Esophagus muscularis mucosa (tissue), 4 donors: Measurements from ENCODE around the gene FAIM. TPM values are rescaled to one million over a fixed set of nuclear protein-coding genes. Genes with fewer than 3 reads are reported as not detected.

Experiments
- DNase-seq: peaks from one replicate; pipeline ENCODE4 v3.0.0-alpha.2; 2017; ENCODE audit errors: extremely low spot score
- H3K27ac ChIP-seq, 4 donors: fragments of 200-600 bp; sonication (generic); replicated peaks in 1 of 4; 1 replicate in 3 of 4; 2 replicates in 1 of 4; pipeline ENCODE4 v1.5.1; 2016 to 2019; ENCODE audit warnings: mild to moderate bottlenecking in 1 of 4
- H3K27me3 ChIP-seq, 4 donors: fragments of 200-600 bp; sonication (generic); one replicate each; pipeline versions ENCODE4 v1.5.1 to v1.6.0; 2016 to 2019
- H3K36me3 ChIP-seq, 4 donors: fragments of 200-600 bp; sonication (generic); one replicate each; pipeline ENCODE4 v1.5.1; 2016 to 2019
- H3K4me1 ChIP-seq, 4 donors: fragments of 200-600 bp; sonication (generic); one replicate each; pipeline ENCODE4 v1.5.1; 2016 to 2019
- H3K4me3 ChIP-seq, 4 donors: fragments of 200-600 bp; sonication (generic); 1 replicate in 2 of 4; 2 replicates in 2 of 4; pipeline ENCODE4 v1.5.1; 2016 to 2019; ENCODE audit warnings: mild to moderate bottlenecking in 4 of 4, moderate library complexity in 1 of 4
- H3K9me3 ChIP-seq, 4 donors: fragments of 200-600 bp; sonication (generic); 1 replicate in 3 of 4; 2 replicates in 1 of 4; pipeline ENCODE4 v1.5.1; 2016 to 2019
- EP300 ChIP-seq: sonication (generic); formaldehyde crosslinking; IDR thresholded peaks from one replicate; pipeline ENCODE4 v1.6.1; 2017; ENCODE audit warnings: antibody characterized with exemption
- POLR2A ChIP-seq: fragments of 450-650 bp; IDR thresholded peaks from one replicate; pipeline ENCODE4 v1.6.1; 2017; ENCODE audit warnings: antibody characterized with exemption, moderate library complexity, mild to moderate bottlenecking, low read depth
- POLR2AphosphoS5 ChIP-seq, 2 donors: sonication (generic); formaldehyde crosslinking; IDR thresholded peaks; one replicate each; pipeline ENCODE4 v1.6.1; 2017; ENCODE audit warnings: antibody characterized with exemption in 2 of 2
- WGBS: methylation state at CpG from one replicate; pipeline ENCODE4 v1.1.5; 2018; 5-methylcytosine and 5-hydroxymethylcytosine counted together
- intact Hi-C: fragments of 100-400 bp; cut with DNase I; formaldehyde crosslinking; loops from one replicate; pipeline ENCODE4 v1.15.1; 2023
- total RNA-seq, 4 donors: library from RNA; depleted of rRNA; stranded (reverse); fragments of >200 nt; gene quantifications; one replicate each; pipeline versions ENCODE4 v1.1.0 to v1.2.1, GENCODE V29; 2016
- TF ChIP-seq, protein P1 (sequence below), 3 experiments: fragments of 200-600 bp in 2 of 3; fragments of 450-650 bp in 1 of 3; sonication (generic) in 2 of 3; IDR thresholded peaks; one replicate each; pipeline ENCODE4 v1.5.1; 2017 to 2019; ENCODE audit warnings: antibody characterized with exemption in 3 of 3, mild to moderate bottlenecking in 2 of 3, moderate library complexity in 1 of 3

FAIM gene
- total RNA-seq, 4 donors from 2014 or later, result 8.3 to 12.3 (median 9.3) TPM

- Histone ChIP-seq H3K4me1 (no peaks in the 10 kb centered on the region), H3K36me3 (peaks cover 0 to 9% (median 0%) of the 10 kb centered on the region in 4 donors), H3K27ac (no peak overlapping the region), H3K27me3 (no peaks in the 10 kb centered on the region), H3K9me3 (no peaks in the 10 kb centered on the region), H3K4me3 (no peak overlapping the region)
- no peak for TF ChIP-seq POLR2AphosphoS5 (IDR thresholded peaks at IDR 0.05)
- TF ChIP-seq, protein P1, sequence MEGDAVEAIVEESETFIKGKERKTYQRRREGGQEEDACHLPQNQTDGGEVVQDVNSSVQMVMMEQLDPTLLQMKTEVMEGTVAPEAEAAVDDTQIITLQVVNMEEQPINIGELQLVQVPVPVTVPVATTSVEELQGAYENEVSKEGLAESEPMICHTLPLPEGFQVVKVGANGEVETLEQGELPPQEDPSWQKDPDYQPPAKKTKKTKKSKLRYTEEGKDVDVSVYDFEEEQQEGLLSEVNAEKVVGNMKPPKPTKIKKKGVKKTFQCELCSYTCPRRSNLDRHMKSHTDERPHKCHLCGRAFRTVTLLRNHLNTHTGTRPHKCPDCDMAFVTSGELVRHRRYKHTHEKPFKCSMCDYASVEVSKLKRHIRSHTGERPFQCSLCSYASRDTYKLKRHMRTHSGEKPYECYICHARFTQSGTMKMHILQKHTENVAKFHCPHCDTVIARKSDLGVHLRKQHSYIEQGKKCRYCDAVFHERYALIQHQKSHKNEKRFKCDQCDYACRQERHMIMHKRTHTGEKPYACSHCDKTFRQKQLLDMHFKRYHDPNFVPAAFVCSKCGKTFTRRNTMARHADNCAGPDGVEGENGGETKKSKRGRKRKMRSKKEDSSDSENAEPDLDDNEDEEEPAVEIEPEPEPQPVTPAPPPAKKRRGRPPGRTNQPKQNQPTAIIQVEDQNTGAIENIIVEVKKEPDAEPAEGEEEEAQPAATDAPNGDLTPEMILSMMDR (IDR thresholded peaks at IDR 0.05), result no peak
- TF ChIP-seq EP300, result no peak
- TF ChIP-seq POLR2A, result no peak
- 93% methylated on average over 4 of the region's 4 CpGs for WGBS
- intact Hi-C loops, result no loop called here
- DNase-seq, result no peak
These were observed 11.9 kb downstream of the FAIM start for GRCh38 chr3:138620431-138620830.

- Histone ChIP-seq H3K9me3 (no peaks in the 10 kb centered on the region), H3K4me3 (no peak overlapping the region), H3K27ac (no peak overlapping the region), H3K27me3 (no peaks in the 10 kb centered on the region), H3K36me3 (peaks cover 0 to 13% (median 5%) of the 10 kb centered on the region in 4 donors), H3K4me1 (no peaks in the 10 kb centered on the region)
- TF ChIP-seq EP300 (no peak), POLR2A (no peak), POLR2AphosphoS5 (IDR thresholded peaks at IDR 0.05) (no peak)
- TF ChIP-seq, protein P1 (IDR thresholded peaks at IDR 0.05), result no peak
- intact Hi-C loops, result no loop called here
- DNase-seq, result no peak
These were observed 15.9 kb downstream of the FAIM start for GRCh38 chr3:138624518-138624917.

GRCh38 chr3:138625707-138626365 is 17.3 kb downstream of the FAIM start:
- WGBS, result 88% methylated on average over 3 of the region's 3 CpGs
- DNase-seq, result no peak

GRCh38 chr3:138629526-138629925 is 21.0 kb downstream of the FAIM start:
- TF ChIP-seq POLR2AphosphoS5 (IDR thresholded peaks at IDR 0.05) (no peak), EP300 (no peak)
- 82% methylated on average over 6 of the region's 6 CpGs for WGBS
- H3K36me3 ChIP-seq, result peaks cover 0 to 37% (median 22%) of the 10 kb centered on the region in 4 donors

More at GRCh38 chr3:138625707-138626365, 17.3 kb downstream of the FAIM start:
- Histone ChIP-seq H3K27ac (no peak overlapping the region), H3K36me3 (peaks cover 0 to 24% (median 14%) of the 10 kb centered on the region in 4 donors), H3K4me1 (no peaks in the 10 kb centered on the region), H3K27me3 (no peaks in the 10 kb centered on the region), H3K9me3 (no peaks in the 10 kb centered on the region), H3K4me3 (no peak overlapping the region)
- TF ChIP-seq POLR2AphosphoS5 (IDR thresholded peaks at IDR 0.05) (no peak), POLR2A (no peak), EP300 (no peak)
- TF ChIP-seq, protein P1 (IDR thresholded peaks at IDR 0.05), result no peak
- intact Hi-C loops, result no loop called here

DNA sequence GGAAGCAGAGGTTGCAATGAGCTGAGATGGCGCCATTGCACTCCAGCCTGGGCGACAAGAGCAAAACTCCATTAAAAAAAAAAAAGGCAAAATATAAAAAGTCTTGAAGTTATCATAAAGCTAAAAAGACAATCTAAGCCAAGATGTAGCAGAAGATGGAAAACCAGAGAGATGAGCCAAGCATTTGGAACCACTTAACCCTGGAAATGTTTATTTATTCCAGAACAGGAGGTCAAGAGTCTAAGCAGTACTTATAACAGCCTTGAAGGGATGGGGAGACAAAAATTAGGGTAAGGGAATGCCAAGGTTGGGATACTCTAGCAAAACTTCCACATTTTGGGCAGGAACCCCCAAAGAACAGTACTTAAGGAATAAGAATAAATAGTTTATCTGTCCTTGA is 30.1 kb downstream of the FAIM start:
- 92% methylated on average over 2 of the region's 2 CpGs for WGBS
- no peaks in the 10 kb centered on the region for H3K4me1 ChIP-seq
- H3K27me3 ChIP-seq, result no peaks in the 10 kb centered on the region

More at GRCh38 chr3:138629526-138629925, 21.0 kb downstream of the FAIM start:
- Histone ChIP-seq H3K27ac (no peak overlapping the region), H3K9me3 (no peaks in the 10 kb centered on the region), H3K27me3 (no peaks in the 10 kb centered on the region), H3K4me1 (no peaks in the 10 kb centered on the region), H3K4me3 (no peak overlapping the region)
- no peak for DNase-seq
- intact Hi-C loops, result no loop called here

More for the DNA sequence above, 30.1 kb downstream of the FAIM start:
- Histone ChIP-seq H3K9me3 (peaks cover 0 to 23% (median 12%) of the 10 kb centered on the region in 4 donors), H3K27ac (no peak overlapping the region), H3K36me3 (peaks cover 0 to 14% (median 2%) of the 10 kb centered on the region in 4 donors), H3K4me3 (no peak overlapping the region)
- TF ChIP-seq EP300 (no peak), POLR2A (no peak), POLR2AphosphoS5 (IDR thresholded peaks at IDR 0.05) (no peak)
- TF ChIP-seq, protein P1 (IDR thresholded peaks at IDR 0.05), result no peak
- intact Hi-C loops, result no loop called here
- DNase-seq, result no peak
